WI38 (cell line): ENCODE data around the gene SNX20.

Source experiments
- H3K4me3 ChIP-seq: 2 replicates; pipeline ENCODE4 v1.5.1; 2011; ENCODE audit warnings: low read depth, mild to moderate bottlenecking, control low read depth, low read length
- CTCF ChIP-seq: IDR thresholded peaks from 2 replicates; pipeline ENCODE4 v1.5.1; 2012; ENCODE audit warnings: low read depth, mild to moderate bottlenecking, control low read depth, low read length

SNX20 gene

GRCh38 chr16:50718761-50719400, 37.8 kb upstream of the SNX20 start:
- no peak for TF ChIP-seq CTCF
- H3K4me3 ChIP-seq = no peak overlapping the region

GRCh38 chr16:50718061-50718760, 37.1 kb upstream of the SNX20 start:
- no peak for TF ChIP-seq CTCF
- 0 out of 2 replicates have a peak overlapping the region, but pooled peaks have one; percentile 10 for H3K4me3 ChIP-seq

GRCh38 chr16:50717494-50717893, 36.4 kb upstream of the SNX20 start:
- H3K4me3 ChIP-seq = no peak overlapping the region
- no peak for TF ChIP-seq CTCF

- no peak overlapping the region for H3K4me3 ChIP-seq
- TF ChIP-seq CTCF = no peak
Observed at GRCh38 chr16:50717091-50717490, 36.0 kb upstream of the SNX20 start.

GRCh38 chr16:50712956-50713355, 31.8 kb upstream of the SNX20 start:
- H3K4me3 ChIP-seq = no peak overlapping the region
- TF ChIP-seq CTCF = no peak

GRCh38 chr16:50712560-50712898, 31.4 kb upstream of the SNX20 start:
- no peak for TF ChIP-seq CTCF
- no peak overlapping the region for H3K4me3 ChIP-seq

- no peak for TF ChIP-seq CTCF
- no peak overlapping the region for H3K4me3 ChIP-seq
Observed at GRCh38 chr16:50711862-50712559, 30.9 kb upstream of the SNX20 start.
